Subcutaneous adipose tissue (tissue), 4 donors: Measurements from ENCODE around the gene ANGPT4. TPM values are rescaled to one million over a fixed set of nuclear protein-coding genes. Genes with fewer than 3 reads are reported as not detected.

Experiments used
- CTCF ChIP-seq: fragments of 450-650 bp; IDR thresholded peaks from one replicate; pipeline ENCODE4 v1.5.1; 2016; ENCODE audit warnings: low read depth, mild to moderate bottlenecking, control low read depth, antibody characterized with exemption, moderate library complexity
- total RNA-seq, 4 donors: library from RNA; depleted of rRNA; stranded (reverse); fragments of >200 nt; gene quantifications; one replicate each; pipeline ENCODE4 v1.1.0, GENCODE V29; 2016

Gene ANGPT4
- total RNA-seq, 4 donors from 2014 or later: 2.3 to 106 (median 8.7) TPM

- TF ChIP-seq CTCF: no peak
These were observed 33.6 kb upstream of the ANGPT4 start for GRCh38 chr20:949717-950116.

- TF ChIP-seq CTCF: no peak
These were observed 30.7 kb upstream of the ANGPT4 start for GRCh38 chr20:946826-947225.

GRCh38 chr20:945841-946240, 29.7 kb upstream of the ANGPT4 start:
- TF ChIP-seq CTCF: no peak

- no peak for TF ChIP-seq CTCF
These were observed 28.8 kb upstream of the ANGPT4 start for GRCh38 chr20:944774-945410.

- no peak for TF ChIP-seq CTCF
These were observed 28.0 kb upstream of the ANGPT4 start for GRCh38 chr20:944148-944547.

- no peak for TF ChIP-seq CTCF
These were observed 26.5 kb upstream of the ANGPT4 start for GRCh38 chr20:942611-943010.

GRCh38 chr20:940926-941325, 24.8 kb upstream of the ANGPT4 start:
- no peak for TF ChIP-seq CTCF
